Left lung (tissue), 10 donors: ENCODE measurements around the gene OR52W1. TPM values are rescaled to one million over a fixed set of nuclear protein-coding genes. Genes with fewer than 3 reads are reported as not detected.

ENCODE experiments used
- ATAC-seq: fragments of 200-7000 bp; cut with Tn5 transposase; one replicate; pipeline ENCODE4 v1.9.1; 2020; ENCODE audit warnings: moderate library complexity
- DNase-seq, 4 donors: peaks; one replicate each; pipeline ENCODE4 v3.0.0-alpha.2; 2013 to 2020
- H3K27ac ChIP-seq, 2 donors: fragments of 200-600 bp; sonication (generic) in 1 of 2; one replicate each; pipeline versions ENCODE4 v1.5.0 to v1.8.0; 2020 to 2021
- H3K27me3 ChIP-seq, 2 donors: fragments of 200-600 bp; sonication (generic) in 1 of 2; one replicate each; pipeline versions ENCODE4 v1.5.0 to v1.8.0; 2020 to 2021
- H3K36me3 ChIP-seq, 2 donors: fragments of 200-600 bp; sonication (generic) in 1 of 2; one replicate each; pipeline versions ENCODE4 v1.5.0 to v1.8.0; 2020 to 2021
- H3K4me1 ChIP-seq, 2 donors: fragments of 200-600 bp; one replicate each; pipeline ENCODE4 v1.8.0; 2021
- H3K4me3 ChIP-seq, 2 donors: fragments of 200-600 bp; sonication (generic) in 1 of 2; one replicate each; pipeline versions ENCODE4 v1.5.0 to v1.8.0; 2020 to 2021; ENCODE audit warnings: mild to moderate bottlenecking in 1 of 2
- H3K9me3 ChIP-seq, 2 donors: fragments of 200-600 bp; sonication (generic) in 1 of 2; one replicate each; pipeline versions ENCODE4 v1.5.0 to v1.8.0; 2020 to 2021
- CTCF ChIP-seq, 2 donors: fragments of 200-600 bp; sonication (generic) in 1 of 2; IDR thresholded peaks; one replicate each; pipeline versions ENCODE4 v1.5.0 to v1.8.0; 2021; ENCODE audit warnings: antibody characterized with exemption in 2 of 2
- intact Hi-C, 2 donors: fragments of 100-400 bp; cut with DNase I; formaldehyde crosslinking; loops; one replicate each; pipeline versions ENCODE4 v1.11.2 to v1.14.2; 2022
- polyA plus RNA-seq, 6 donors: library from polyadenylated mRNA; unstranded; fragments of 120-200 nt; gene quantifications; one replicate each; pipeline ENCODE4 v1.2.1, GENCODE V29; 2013; ENCODE audit not compliant: insufficient read length in 6 of 6
- total RNA-seq, 2 donors: library from RNA; stranded (reverse); fragmentation: NEBNext Ultra II Directional; extraction: Animal tissue kit (Norgen Biotek cat#: 25700); gene quantifications; one replicate each; pipeline ENCODE4 v1.2.1, GENCODE V29; 2021
- donor health status: DM: no; HTN: yes; CAD: no.
- donor health status: DM: no; HTN: no; CAD: no.

Gene OR52W1
- total and polyA plus RNA-seq, 8 donors: 0.24 to 0.29 TPM; not detected in 6

GRCh38 chr11:6214530-6214929 is 15.5 kb downstream of the OR52W1 start:
- peak in 1 of 4 donors; percentile 52 for DNase-seq
- intact Hi-C loops: no loop called here
- no peak for ATAC-seq
- H3K4me1 ChIP-seq: peaks cover 0 to 6% of the 10 kb centered on the region in 2 donors
- no peaks in the 10 kb centered on the region for H3K27me3 ChIP-seq
- H3K9me3 ChIP-seq: no peaks in the 10 kb centered on the region
- no peak overlapping the region for H3K27ac ChIP-seq
- no peak for TF ChIP-seq CTCF (IDR thresholded peaks at IDR 0.05)
- no peak overlapping the region for H3K4me3 ChIP-seq
- peaks cover 0 to 97% of the 10 kb centered on the region in 2 donors for H3K36me3 ChIP-seq

GRCh38 chr11:6216501-6216900 is 17.5 kb downstream of the OR52W1 start:
- Histone ChIP-seq H3K27ac (no peak overlapping the region), H3K4me3 (no peak overlapping the region), H3K9me3 (no peaks in the 10 kb centered on the region), H3K4me1 (peaks cover 0 to 13% of the 10 kb centered on the region in 2 donors), H3K27me3 (no peaks in the 10 kb centered on the region), H3K36me3 (peaks cover 0 to 95% of the 10 kb centered on the region in 2 donors)
- DNase-seq: no peak
- intact Hi-C loops: no loop called here
- no peak for ATAC-seq
- no peak for TF ChIP-seq CTCF (IDR thresholded peaks at IDR 0.05)

GRCh38 chr11:6217722-6218121 is 18.7 kb downstream of the OR52W1 start:
- H3K36me3 ChIP-seq: peaks cover 4 to 95% of the 10 kb centered on the region in 2 donors
- no peak for TF ChIP-seq CTCF (IDR thresholded peaks at IDR 0.05)

GRCh38 chr11:6219359-6219758 is 20.3 kb downstream of the OR52W1 start:
- no peaks in the 10 kb centered on the region for H3K9me3 ChIP-seq
- peak overlapping the region in 1 of 2 donors; percentile 53 for H3K27ac ChIP-seq
- no peak for TF ChIP-seq CTCF (IDR thresholded peaks at IDR 0.05)
- intact Hi-C loops: no loop called here
- ATAC-seq: peak; percentile 84
- peaks cover 4 to 97% of the 10 kb centered on the region in 2 donors for H3K36me3 ChIP-seq
- H3K27me3 ChIP-seq: no peaks in the 10 kb centered on the region
- DNase-seq: no peak
- no peak overlapping the region for H3K4me3 ChIP-seq
- peaks cover 0 to 13% of the 10 kb centered on the region in 2 donors for H3K4me1 ChIP-seq

More at GRCh38 chr11:6217722-6218121, 18.7 kb downstream of the OR52W1 start:
- Histone ChIP-seq H3K9me3 (no peaks in the 10 kb centered on the region), H3K27ac (no peak overlapping the region), H3K4me1 (peaks cover 0 to 13% of the 10 kb centered on the region in 2 donors), H3K4me3 (no peak overlapping the region), H3K27me3 (no peaks in the 10 kb centered on the region)
- intact Hi-C loops: no loop called here
- no peak for ATAC-seq
- peak in 1 of 4 donors; percentile 60 for DNase-seq

GRCh38 chr11:6223854-6224253 is 24.8 kb downstream of the OR52W1 start:
- H3K27ac ChIP-seq: no peak overlapping the region
- TF ChIP-seq CTCF (IDR thresholded peaks at IDR 0.05): no peak
- DNase-seq (peak in 1 of 4 donors; percentile 65), ATAC-seq (no peak)
- intact Hi-C loops: no loop called here
- H3K27me3 ChIP-seq: no peaks in the 10 kb centered on the region
- no peaks in the 10 kb centered on the region for H3K9me3 ChIP-seq
- no peak overlapping the region for H3K4me3 ChIP-seq
- H3K4me1 ChIP-seq: peaks cover 0 to 44% of the 10 kb centered on the region in 2 donors
- peaks cover 4 to 54% of the 10 kb centered on the region in 2 donors for H3K36me3 ChIP-seq
